LNCaP clone FGC (cell line): ENCODE results near the gene CRKL.

ENCODE experiments used
- DNase-seq: peaks from one replicate; pipeline ENCODE4 v3.0.0-alpha.2; 2011; ENCODE audit warnings: low read depth
- H3K4me3 ChIP-seq: 2 replicates; pipeline ENCODE4 v1.5.1; 2011; ENCODE audit warnings: mild to moderate bottlenecking, low read depth, low read length, control low read depth
- TF ChIP-seq, protein P1 (sequence below): IDR thresholded peaks from 2 replicates; pipeline ENCODE4 v1.5.1; 2012; ENCODE audit warnings: mild to moderate bottlenecking; ENCODE audit not compliant: control insufficient read depth, insufficient read depth; ENCODE audit errors: extremely low read depth

Gene CRKL

DNA sequence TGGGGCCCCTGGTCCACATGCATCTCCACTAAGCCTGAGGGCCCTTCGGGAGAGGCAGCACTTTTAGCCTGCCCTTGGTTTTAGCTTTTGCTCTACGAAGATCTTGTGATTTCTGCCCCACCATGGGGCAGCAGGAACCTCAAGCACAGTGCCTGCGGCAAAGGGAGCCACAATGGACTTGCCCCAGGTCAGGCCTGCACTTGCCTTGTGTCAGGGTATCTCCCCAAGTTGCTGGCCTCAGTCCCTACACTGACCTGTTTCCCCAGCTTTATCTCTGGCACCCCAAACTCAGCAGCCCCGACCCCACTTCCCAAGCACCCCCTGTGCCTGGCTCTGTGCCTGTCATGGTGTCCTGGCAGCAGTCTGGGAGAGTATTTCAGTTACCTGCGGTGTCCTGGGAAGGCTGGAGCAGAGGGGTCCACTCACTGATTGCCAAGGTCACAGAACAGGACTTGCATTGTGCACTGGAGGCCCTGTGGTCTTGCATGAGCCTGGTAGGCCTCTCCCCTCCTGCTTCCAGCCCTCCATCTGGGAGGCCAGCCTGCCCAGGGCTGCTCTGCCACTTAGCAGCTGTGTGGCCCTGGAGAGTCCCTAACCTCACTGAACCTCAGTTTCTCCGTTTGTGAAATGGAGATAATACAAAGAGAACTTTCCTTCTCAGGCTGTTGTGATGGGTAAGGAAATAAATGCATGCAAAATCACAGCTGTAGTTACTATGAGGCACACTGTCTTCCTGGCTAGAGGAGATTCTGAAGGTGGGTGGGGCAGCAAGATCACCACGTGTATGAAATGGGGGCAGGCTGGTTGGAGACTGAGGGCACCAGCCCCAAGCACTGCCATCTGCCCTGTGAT, 46.2 kb downstream of the CRKL start:
- no peak overlapping the region for H3K4me3 ChIP-seq
- no peak for DNase-seq
- TF ChIP-seq, protein P1, sequence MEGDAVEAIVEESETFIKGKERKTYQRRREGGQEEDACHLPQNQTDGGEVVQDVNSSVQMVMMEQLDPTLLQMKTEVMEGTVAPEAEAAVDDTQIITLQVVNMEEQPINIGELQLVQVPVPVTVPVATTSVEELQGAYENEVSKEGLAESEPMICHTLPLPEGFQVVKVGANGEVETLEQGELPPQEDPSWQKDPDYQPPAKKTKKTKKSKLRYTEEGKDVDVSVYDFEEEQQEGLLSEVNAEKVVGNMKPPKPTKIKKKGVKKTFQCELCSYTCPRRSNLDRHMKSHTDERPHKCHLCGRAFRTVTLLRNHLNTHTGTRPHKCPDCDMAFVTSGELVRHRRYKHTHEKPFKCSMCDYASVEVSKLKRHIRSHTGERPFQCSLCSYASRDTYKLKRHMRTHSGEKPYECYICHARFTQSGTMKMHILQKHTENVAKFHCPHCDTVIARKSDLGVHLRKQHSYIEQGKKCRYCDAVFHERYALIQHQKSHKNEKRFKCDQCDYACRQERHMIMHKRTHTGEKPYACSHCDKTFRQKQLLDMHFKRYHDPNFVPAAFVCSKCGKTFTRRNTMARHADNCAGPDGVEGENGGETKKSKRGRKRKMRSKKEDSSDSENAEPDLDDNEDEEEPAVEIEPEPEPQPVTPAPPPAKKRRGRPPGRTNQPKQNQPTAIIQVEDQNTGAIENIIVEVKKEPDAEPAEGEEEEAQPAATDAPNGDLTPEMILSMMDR = no peak

DNA sequence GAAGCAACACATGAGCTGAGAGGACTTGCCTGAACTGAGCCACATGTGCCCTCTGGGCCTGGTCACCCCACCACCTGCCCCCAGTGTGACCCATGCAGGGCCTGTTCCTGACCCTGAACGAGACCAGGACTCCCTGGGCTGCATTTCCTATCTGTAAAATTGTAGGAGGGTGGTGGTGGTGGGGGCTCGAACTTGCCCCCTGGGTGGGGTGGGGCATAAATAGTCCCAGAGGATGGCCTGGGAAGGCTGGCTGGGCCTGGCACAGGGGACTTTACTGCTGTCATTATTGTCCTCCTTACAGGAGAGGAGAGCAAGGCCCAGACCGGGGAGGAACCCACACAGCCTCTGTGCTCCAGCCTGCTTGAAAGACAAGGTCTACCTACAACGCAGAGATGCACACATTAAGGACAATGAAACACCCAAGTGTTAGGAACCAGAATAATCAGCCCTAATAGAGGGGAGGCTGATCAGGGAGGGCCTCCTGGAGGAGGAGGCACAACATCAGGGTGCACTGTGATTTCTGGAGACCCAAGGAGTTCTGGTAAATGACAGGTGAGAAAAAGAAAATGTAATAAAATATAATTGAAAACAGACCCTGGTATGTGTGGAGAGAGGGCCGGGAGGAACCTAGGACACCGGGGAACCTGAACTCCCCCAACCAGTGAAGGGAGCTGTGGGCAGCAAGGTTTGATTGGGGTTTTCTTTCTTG, 47.0 kb downstream of the CRKL start:
- H3K4me3 ChIP-seq = no peak overlapping the region
- TF ChIP-seq, protein P1 = no peak
- no peak for DNase-seq

DNA sequence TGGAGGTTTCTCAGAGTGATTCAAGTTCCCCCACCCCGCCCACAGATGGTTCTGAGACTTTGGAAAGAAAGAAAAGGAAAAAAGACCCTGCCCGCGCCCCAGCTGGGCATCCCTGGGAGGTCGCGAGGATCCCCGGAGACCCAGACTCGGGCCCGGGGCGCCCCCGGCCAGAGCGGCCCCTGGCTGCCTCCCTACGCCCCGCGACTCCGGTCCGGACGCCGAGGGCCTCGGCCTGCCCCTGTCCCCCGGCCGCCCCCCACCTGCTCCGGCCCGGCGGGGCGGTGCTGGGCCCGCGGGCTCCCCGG, 47.5 kb downstream of the CRKL start:
- H3K4me3 ChIP-seq = no peak overlapping the region
- TF ChIP-seq, protein P1 = no peak

DNA sequence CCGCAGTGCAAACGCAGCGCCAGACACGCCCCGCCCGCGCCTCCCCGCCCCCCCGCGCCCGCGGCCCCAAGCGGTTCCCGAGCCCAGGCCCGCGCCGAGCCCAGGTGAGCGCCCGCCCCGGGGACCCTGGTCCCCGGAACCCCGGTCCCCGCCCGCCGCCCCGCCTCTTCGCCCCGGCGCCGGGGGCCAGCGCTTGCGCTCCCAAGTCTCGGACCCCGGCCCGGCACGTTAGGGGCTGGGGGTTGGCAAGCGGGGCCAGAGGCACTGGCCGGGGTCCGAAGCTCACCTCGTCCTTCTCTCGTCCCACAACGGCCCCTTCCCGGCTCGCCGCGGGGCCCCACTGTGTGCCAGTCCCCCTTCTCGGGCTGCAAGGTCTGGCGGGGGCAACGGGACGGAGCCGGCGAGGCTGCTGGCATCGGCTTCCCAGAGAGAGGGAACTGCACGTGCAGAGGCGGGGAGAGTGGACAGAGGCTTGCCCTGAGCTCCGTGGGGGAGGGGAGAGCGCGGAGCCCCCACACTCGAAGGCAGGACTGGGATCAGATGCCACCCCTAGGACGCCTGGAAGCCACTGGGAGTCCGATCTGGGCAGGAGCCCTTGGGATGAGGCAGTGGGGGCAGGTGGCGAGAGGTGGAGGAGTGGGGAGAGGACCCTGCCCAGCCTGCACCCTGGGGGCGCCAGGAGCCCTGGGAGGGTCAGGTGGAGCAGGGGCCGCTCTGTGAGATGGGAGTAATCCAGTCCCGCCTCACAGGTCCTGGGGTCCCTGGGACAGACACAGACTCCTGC, 48.1 kb downstream of the CRKL start:
- TF ChIP-seq, protein P1 = no peak
- no peak for DNase-seq
- H3K4me3 ChIP-seq = no peak overlapping the region

More for the DNA sequence above, 47.5 kb downstream of the CRKL start:
- no peak for DNase-seq

DNA sequence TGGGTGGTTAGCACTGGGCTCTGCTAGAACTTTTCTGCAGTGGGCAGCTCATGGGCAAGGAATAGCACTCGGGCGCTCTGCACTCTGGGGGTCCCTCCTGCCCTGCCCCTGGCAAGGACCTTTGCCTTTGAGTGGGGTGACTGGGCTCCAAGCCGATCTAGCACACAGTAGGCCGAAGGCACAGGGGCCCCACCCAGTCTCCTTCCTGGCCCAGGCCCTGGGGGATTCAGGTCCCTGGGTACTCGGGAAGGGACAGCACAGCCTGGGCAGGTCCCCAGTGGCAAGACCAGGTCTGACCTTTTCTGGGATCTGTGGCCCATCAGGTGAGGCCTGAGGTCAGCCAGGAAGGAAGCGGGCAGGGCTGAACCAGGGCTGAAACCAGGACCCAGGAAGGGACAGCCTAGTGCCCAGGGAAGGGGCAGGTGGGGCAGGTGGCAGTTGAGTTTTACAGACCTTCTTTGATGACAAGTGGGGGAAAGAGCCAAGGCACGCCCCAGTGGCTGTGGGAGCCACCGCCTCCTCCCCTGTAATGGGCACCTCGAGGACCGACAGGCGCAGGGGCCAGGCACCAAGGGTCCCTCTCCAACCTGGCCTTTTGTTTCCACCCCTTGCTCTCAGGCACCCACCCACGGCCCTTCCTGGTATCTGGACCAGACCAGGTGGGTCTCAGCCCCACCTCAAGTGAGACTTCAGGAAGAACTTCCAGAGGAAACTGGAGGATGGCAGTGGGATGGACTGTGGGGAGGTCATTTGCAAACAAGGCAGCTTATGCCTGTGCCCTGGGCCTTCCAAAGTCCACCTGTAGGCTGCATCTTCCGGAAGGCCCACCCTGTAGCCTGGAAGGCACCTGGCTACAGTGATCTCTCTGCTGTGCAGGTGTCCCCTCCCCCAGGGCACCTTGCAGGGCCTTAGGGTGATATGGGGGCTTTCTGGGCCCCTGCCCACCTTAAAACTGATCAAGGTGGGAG, 49.0 kb downstream of the CRKL start:
- no peak for DNase-seq
- no peak overlapping the region for H3K4me3 ChIP-seq
- TF ChIP-seq, protein P1 = no peak

DNA sequence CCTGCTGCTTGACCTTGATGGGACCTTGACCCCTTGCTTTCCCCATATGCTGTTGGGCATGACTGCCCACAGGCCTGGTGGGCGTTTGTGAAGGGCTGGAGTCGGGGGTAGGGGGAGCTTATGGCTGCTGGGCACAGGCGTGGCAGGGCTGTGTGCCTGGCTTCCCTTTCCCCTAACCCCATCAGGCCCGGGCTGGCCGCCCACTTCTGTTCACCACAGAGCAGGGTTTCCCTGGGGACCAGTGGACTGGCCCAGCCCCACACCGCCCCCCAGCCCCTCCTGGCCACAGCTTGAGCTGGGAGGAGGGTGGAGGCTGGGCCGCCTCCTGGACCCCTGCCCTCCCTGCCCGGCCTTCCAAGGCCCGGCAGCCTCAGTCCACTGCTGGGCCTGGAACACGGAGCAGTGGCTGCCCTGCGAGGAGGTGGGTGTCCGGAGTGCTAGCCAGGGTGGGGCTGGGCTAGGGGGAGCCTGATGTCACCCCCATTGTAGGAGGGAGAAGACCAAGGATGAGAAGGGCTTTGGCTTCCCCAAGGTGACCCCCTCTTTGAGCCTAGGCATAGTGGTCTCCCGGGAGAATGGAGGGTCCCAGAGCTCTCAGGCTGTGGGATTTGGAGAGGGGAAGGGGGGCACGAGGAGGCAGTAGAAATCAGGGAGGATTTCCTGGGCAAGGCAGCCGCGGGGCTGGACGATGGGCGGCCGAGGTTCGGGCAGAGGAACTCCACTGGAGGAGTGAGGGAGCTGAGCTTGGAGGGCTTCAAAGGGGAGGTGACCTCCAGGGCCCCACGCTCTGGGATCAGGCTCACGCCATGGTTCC, 49.9 kb downstream of the CRKL start, which contains the start of gene AIFM3:
Gene AIFM3, plus strand, starts transcription at position 373 of the 814 bp plus-strand sequence. CDS start 690 bp downstream, outside the sequence.
- DNase-seq = no peak
- TF ChIP-seq, protein P1 = no peak
- no peak within 1 kb of the TSS for H3K4me3 ChIP-seq
